ENCODE results near the gene MAT2B. TPM values are rescaled to one million over a fixed set of nuclear protein-coding genes. Genes with fewer than 3 reads are reported as not detected.

Gene MAT2B
- total RNA-seq, 4 donors from 2014 or later: 41.4 to 70.5 (median 54.8) TPM

DNA sequence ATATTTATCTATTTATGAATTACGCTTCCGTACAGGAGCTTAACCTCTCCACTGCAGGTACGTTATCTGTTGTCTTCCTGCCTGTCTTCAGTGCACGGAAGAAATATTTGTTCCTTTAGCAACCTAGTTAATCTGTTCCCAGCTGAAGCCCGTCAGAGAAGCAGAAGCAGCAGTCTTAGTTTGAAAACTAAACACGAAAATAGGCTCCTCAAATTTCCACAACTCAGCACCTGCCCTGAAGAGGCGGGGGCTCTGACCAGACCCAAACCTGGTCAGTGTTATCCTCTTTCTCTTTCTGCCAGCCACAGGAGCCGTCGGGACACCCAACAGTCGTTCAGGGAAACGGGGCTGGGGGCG, 46.0 kb upstream of the MAT2B start:
- Histone ChIP-seq H3K4me3 (peak overlapping the region; percentile 69 to 86), H3K27ac (peak overlapping the region; percentile 90 to 97 (median 94)), H3K36me3 (peaks cover 0 to 18% of the 10 kb centered on the region in 2 donors), H3K9me3 (no peaks in the 10 kb centered on the region), H3K4me1 (peaks cover 0 to 42% (median 20%) of the 10 kb centered on the region in 3 donors), H3K27me3 (no peaks in the 10 kb centered on the region)
- ATAC-seq: peak; percentile 3
- WGBS, 2 donors (ENCODE audit: low coverage in 1 of 2): 1% methylated on average over 12 of the region's 12 CpGs; no CpG with 5 or more reads in 1 of the 2 donors
- TF ChIP-seq POLR2AphosphoS5 (IDR thresholded peaks at IDR 0.05) (no peak), EP300 (IDR thresholded peaks at IDR 0.05) (no peak)

DNA sequence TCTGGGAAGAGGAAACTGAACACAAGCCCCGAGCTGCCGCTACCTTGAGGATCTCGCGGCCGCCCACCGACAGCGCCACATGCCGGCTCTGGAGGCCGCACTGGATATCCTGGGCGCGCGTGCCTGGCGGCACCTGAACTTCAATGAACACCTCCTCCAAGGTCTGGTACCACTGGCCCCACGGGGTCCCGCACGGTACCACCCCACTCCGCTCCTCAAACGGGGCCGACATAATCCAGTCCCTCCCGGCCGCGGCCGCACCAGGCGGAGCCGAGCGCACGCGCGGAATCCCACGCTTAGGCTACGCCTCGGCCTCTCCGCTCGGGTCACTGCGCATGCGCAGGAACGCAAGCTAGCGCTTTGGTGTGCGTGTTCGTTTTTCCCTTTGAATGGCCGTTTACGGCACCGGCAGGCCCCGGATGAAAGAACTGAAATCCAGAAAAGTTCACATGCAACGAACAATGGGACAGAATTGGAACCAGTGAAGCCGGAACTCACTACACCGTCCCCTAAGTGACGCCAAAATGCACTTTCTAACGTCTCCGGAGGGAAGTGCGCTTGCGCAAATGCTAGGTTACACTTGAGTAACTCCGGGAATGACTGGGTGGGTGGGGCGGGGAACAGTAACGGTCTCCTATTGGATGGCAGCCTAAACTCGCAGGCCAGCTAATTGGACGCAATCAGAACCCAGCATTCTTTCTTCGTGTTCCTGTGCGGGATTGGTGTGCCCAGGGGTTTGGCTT, 45.4 kb upstream of the MAT2B start, which contains the start of gene NUDCD2:
Gene NUDCD2, minus strand, starts transcription at position 284 of the 743 bp plus-strand sequence. Its CDS starts 52 bp downstream, at position 232.
- WGBS, 2 donors (ENCODE audit: low coverage in 1 of 2): 0 to 1% methylated on average over 11 to 15 of the region's 59 CpGs
- Histone ChIP-seq H3K36me3 (peaks cover 0 to 13% of the 10 kb centered on the region in 2 donors), H3K4me3 (peak within 1 kb of the TSS; percentile 69 to 86), H3K27me3 (no peaks in the 10 kb centered on the region), H3K27ac (peak within 1 kb of the TSS; percentile 90 to 97 (median 94)), H3K4me1 (peaks cover 0 to 42% (median 20%) of the 10 kb centered on the region in 3 donors), H3K9me3 (no peaks in the 10 kb centered on the region)
- TF ChIP-seq EP300 (IDR thresholded peaks at IDR 0.05): no peak
- peak; percentile 88 to 93 for TF ChIP-seq POLR2A (IDR thresholded peaks at IDR 0.05)
- peak; percentile 94 for TF ChIP-seq POLR2AphosphoS5 (IDR thresholded peaks at IDR 0.05)
- TF ChIP-seq, protein P1, sequence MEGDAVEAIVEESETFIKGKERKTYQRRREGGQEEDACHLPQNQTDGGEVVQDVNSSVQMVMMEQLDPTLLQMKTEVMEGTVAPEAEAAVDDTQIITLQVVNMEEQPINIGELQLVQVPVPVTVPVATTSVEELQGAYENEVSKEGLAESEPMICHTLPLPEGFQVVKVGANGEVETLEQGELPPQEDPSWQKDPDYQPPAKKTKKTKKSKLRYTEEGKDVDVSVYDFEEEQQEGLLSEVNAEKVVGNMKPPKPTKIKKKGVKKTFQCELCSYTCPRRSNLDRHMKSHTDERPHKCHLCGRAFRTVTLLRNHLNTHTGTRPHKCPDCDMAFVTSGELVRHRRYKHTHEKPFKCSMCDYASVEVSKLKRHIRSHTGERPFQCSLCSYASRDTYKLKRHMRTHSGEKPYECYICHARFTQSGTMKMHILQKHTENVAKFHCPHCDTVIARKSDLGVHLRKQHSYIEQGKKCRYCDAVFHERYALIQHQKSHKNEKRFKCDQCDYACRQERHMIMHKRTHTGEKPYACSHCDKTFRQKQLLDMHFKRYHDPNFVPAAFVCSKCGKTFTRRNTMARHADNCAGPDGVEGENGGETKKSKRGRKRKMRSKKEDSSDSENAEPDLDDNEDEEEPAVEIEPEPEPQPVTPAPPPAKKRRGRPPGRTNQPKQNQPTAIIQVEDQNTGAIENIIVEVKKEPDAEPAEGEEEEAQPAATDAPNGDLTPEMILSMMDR (IDR thresholded peaks at IDR 0.05): peak in 3 of 4 experiments; percentile 26 to 61 (median 38)
- peak; percentile 97 for ATAC-seq

DNA sequence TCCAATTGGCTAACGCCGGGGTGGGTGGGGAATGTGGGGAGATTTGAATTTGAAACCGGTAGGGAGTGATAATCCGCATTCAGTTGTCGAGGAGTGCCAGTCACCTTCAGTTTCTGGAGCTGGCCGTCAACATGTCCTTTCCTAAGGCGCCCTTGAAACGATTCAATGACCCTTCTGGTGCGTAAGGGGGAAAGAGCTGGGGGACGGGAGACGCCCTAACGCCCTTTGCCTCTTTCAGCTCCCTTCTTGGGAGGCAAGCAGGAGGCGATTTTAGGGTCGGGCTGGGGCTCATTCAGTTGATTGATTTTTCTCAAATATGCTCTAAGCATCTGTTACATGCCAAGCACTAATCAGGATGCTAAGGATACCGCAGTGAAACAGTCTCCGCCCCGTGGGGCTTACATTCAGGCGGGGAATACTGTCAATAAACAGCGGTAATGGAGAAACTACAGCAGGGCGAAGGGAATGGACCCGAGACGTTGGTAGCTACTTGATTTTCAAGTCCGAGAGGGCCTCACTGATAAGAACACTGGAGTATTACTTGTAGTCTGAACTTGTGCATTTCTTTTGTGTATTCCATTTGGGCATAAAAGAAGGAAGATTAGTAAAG, 44.8 kb upstream of the MAT2B start, which contains the start of gene HMMR:
Gene HMMR, plus strand, starts transcription at position 71 of the 610 bp plus-strand sequence. Its CDS starts 61 bp downstream, at position 132.
- Histone ChIP-seq H3K36me3 (peaks cover 0 to 6% of the 10 kb centered on the region in 2 donors), H3K4me3 (peak within 1 kb of the TSS; percentile 69 to 86), H3K4me1 (peaks cover 0 to 42% (median 20%) of the 10 kb centered on the region in 3 donors), H3K9me3 (no peaks in the 10 kb centered on the region), H3K27ac (peak within 1 kb of the TSS; percentile 90 to 97 (median 94)), H3K27me3 (no peaks in the 10 kb centered on the region)
- TF ChIP-seq EP300 (IDR thresholded peaks at IDR 0.05) (no peak), POLR2AphosphoS5 (IDR thresholded peaks at IDR 0.05) (no peak), POLR2A (IDR thresholded peaks at IDR 0.05) (no peak)
- TF ChIP-seq, protein P1 (IDR thresholded peaks at IDR 0.05): no peak
- ATAC-seq: no peak
- WGBS, 2 donors (ENCODE audit: low coverage in 1 of 2): 0% methylated on average over 21 to 22 of the region's 23 CpGs

DNA sequence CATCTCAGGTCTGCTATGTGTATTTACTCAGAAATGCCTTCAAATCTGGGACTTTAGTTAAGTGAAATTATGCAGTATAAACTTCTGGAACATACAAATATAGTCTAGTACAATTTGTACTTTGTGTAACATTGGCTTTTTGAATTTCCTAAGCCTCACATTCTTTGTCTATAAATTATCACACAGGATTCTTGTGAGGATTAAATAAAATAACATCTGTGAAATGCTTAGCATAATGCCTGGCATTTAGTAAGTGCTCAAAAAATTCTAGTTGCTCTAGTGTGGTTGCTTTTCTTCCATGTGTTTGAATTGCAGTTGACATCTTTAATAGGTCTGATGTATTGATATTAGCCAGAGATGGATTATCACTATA, 42.4 kb upstream of the MAT2B start:
- H3K4me3 ChIP-seq: no peak overlapping the region
- TF ChIP-seq POLR2AphosphoS5 (IDR thresholded peaks at IDR 0.05): no peak
- TF ChIP-seq EP300 (IDR thresholded peaks at IDR 0.05): no peak
- no peak for TF ChIP-seq POLR2A (IDR thresholded peaks at IDR 0.05)
- TF ChIP-seq, protein P1 (IDR thresholded peaks at IDR 0.05): no peak
- H3K36me3 ChIP-seq: no peaks in the 10 kb centered on the region
- ATAC-seq: no peak
- peaks cover 0 to 30% (median 19%) of the 10 kb centered on the region in 3 donors for H3K4me1 ChIP-seq
- H3K27me3 ChIP-seq: no peaks in the 10 kb centered on the region
- no peak overlapping the region for H3K27ac ChIP-seq
- H3K9me3 ChIP-seq: no peaks in the 10 kb centered on the region

DNA sequence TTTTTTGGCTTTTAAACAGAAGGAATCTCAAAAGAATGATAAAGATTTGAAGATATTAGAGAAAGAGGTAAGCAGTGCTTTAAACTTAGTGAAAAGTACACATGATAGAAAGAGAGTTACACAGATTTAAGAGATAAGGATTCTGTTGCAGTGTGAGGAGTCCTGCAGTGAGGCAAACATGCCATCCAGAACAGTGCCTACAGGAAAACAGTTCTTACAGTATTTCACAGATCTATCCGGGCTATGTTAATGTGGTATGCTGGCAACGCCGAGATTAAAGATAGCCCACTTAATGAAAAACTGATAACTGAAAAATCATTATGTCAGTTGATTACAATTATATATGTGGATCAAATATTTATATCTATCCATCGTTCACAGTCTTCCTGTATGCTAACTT, 37.7 kb upstream of the MAT2B start:
- no peak for ATAC-seq
- H3K4me3 ChIP-seq: no peak overlapping the region
- H3K36me3 ChIP-seq: no peaks in the 10 kb centered on the region
- TF ChIP-seq POLR2AphosphoS5 (IDR thresholded peaks at IDR 0.05) (no peak), POLR2A (IDR thresholded peaks at IDR 0.05) (no peak), EP300 (IDR thresholded peaks at IDR 0.05) (no peak)
- TF ChIP-seq, protein P1 (IDR thresholded peaks at IDR 0.05): no peak
- H3K27me3 ChIP-seq: no peaks in the 10 kb centered on the region
- 83% methylated on average over 4 of the region's 4 CpGs for WGBS, 2 donors (ENCODE audit: low coverage in 1 of 2)
- H3K9me3 ChIP-seq: no peaks in the 10 kb centered on the region
- no peaks in the 10 kb centered on the region for H3K4me1 ChIP-seq
- H3K27ac ChIP-seq: no peak overlapping the region
